K562 (cell line): ENCODE results near the gene IL4I1. TPM values are rescaled to one million over a fixed set of nuclear protein-coding genes. Genes with fewer than 3 reads are reported as not detected.
A peak's percentile ranks its signal among the peaks of the same experiment; 100 is the strongest.

ENCODE experiments used
- ATF2 ChIP-seq: sonication (generic); formaldehyde crosslinking; IDR thresholded peaks from 2 replicates; pipeline ENCODE4 v1.8.1; 2022; ENCODE audit warnings: missing genetic modification reagents
- CAMTA2 ChIP-seq: fragments of 250-450 bp; sonication (Bioruptor Pico); conservative IDR thresholded peaks from 2 replicates; pipeline ENCODE4 v1.5.1; 2022
- HMG20B ChIP-seq: fragments of 250-450 bp; sonication (Bioruptor Pico); IDR thresholded peaks from 2 replicates; pipeline ENCODE4 v1.5.0; 2021; ENCODE audit warnings: mild to moderate bottlenecking
- MBD1 ChIP-seq: fragments of 250-450 bp; sonication (Bioruptor Pico); IDR thresholded peaks from 2 replicates; pipeline ENCODE4 v1.8.0; 2022; ENCODE audit warnings: inconsistent platforms
- MYNN ChIP-seq, 2 experiments: sonication (generic); formaldehyde crosslinking in 1 of 2; IDR thresholded peaks; 2 replicates each; pipeline versions ENCODE4 v1.5.0 to v1.6.1; 2016 to 2020; ENCODE audit warnings: antibody characterized with exemption in 1 of 2, missing genetic modification reagents in 1 of 2
- NFIX ChIP-seq: fragments of 250-450 bp; sonication (Bioruptor Pico); IDR thresholded peaks from 2 replicates; pipeline ENCODE4 v1.4.0; 2020; ENCODE audit warnings: low read depth, mild to moderate bottlenecking, moderate library complexity
- PML ChIP-seq: IDR thresholded peaks from 2 replicates; pipeline ENCODE4 v1.6.1; 2012; ENCODE audit warnings: low read length, inconsistent platforms
- PRPF4 ChIP-seq: fragments of 200-400 bp; formaldehyde crosslinking; IDR thresholded peaks from one replicate; pipeline ENCODE4 v1.6.1; 2017; ENCODE audit warnings: low read length, low read depth, mild to moderate bottlenecking; ENCODE audit not compliant: insufficient read depth, poor library complexity, severe bottlenecking
- RCOR1 ChIP-seq, 2 experiments: IDR thresholded peaks; 2 replicates each; pipeline ENCODE4 v1.6.1; 2012; ENCODE audit warnings: low read depth in 2 of 2, low read length in 2 of 2, borderline replicate concordance in 1 of 2, improper control_type of control experiment in 1 of 2
- SIN3A ChIP-seq, 2 experiments: fragments of 150-350 bp in 1 of 2; IDR thresholded peaks; 2 replicates each; pipeline ENCODE4 v1.6.1; 2011 to 2016; ENCODE audit warnings: borderline replicate concordance in 2 of 2, low read depth in 2 of 2, low read length in 2 of 2, mild to moderate bottlenecking in 2 of 2, moderate library complexity in 2 of 2; ENCODE audit not compliant: control insufficient read depth in 1 of 2
- SIN3B ChIP-seq: fragments of 450-650 bp; IDR thresholded peaks from 2 replicates; pipeline ENCODE4 v1.6.1; 2017; ENCODE audit warnings: low read depth, mild to moderate bottlenecking, moderate library complexity
- TAF1 ChIP-seq: IDR thresholded peaks from 2 replicates; pipeline ENCODE4 v1.6.1; 2011; ENCODE audit warnings: mild to moderate bottlenecking, low read length, moderate library complexity; ENCODE audit not compliant: insufficient read depth, control insufficient read depth, severe bottlenecking; ENCODE audit errors: extremely low read depth
- THAP7 ChIP-seq: fragments of 250-450 bp; sonication (Bioruptor Pico); IDR thresholded peaks from 2 replicates; pipeline ENCODE4 v1.5.0; 2021
- UBTF ChIP-seq, 2 experiments: IDR thresholded peaks; 2 replicates each; pipeline ENCODE4 v1.6.1; 2012; ENCODE audit warnings: improper control_type of control experiment in 2 of 2, low read depth in 2 of 2, low read length in 2 of 2, borderline replicate concordance in 1 of 2
- ZFP1 ChIP-seq: fragments of 450-650 bp; formaldehyde crosslinking; IDR thresholded peaks from 2 replicates; pipeline ENCODE4 v1.4.0; 2020; ENCODE audit warnings: mild to moderate bottlenecking, mixed read lengths
- ZNF217 ChIP-seq: sonication (generic); formaldehyde crosslinking; IDR thresholded peaks from 2 replicates; pipeline ENCODE4 v1.8.0; 2022; ENCODE audit warnings: mild to moderate bottlenecking, missing genetic modification reagents
- ZNF395 ChIP-seq: fragments of 200-800 bp; sonication (Bioruptor generic); IDR thresholded peaks from 2 replicates; pipeline ENCODE4 v1.6.1; 2017; ENCODE audit warnings: missing genetic modification characterization, missing compliant biosample characterization
- polyA plus RNA-seq, 8 experiments: library from polyadenylated mRNA; depleted of rRNA in 4 of 8; stranded (reverse) in 5 of 8; unstranded in 3 of 8; fragments of >200 nt; fragmentation: Nextera tagmentation in 2 of 8; fragmentation: Illumina TruSeq in 1 of 8; extraction: Ambion mirVana in 2 of 8; extraction: Trizol in 1 of 8; gene quantifications; 2 replicates each; pipeline versions ENCODE4 v1.2.1 to v1.2.3, GENCODE V29; 2011 to 2014; ENCODE audit warnings: inconsistent platforms in 1 of 8, missing spikeins in 1 of 8
- total RNA-seq, 7 experiments: library from RNA; depleted of rRNA in 6 of 7; stranded (reverse); fragments of >200 nt in 6 of 7; fragmentation: Illumina TruSeq in 2 of 7; extraction: Trizol in 2 of 7; gene quantifications; 2 replicates each; pipeline versions ENCODE4 v1.2.1 to v1.2.3, GENCODE V29; 2011 to 2021; ENCODE audit warnings: low replicate concordance in 1 of 7

Gene IL4I1
- total and polyA plus RNA-seq, 9 of the 15 experiments (the other 6 are each of a cell fraction or from before 2014, with no cell fraction given) = 0.06 to 0.95 (median 0.43) TPM; not detected in 2

GRCh38 chr19:49877879-49878743 lies 18.6 kb downstream of the IL4I1 start (continued):
- TF ChIP-seq RCOR1 (IDR thresholded peaks at IDR 0.05; ENCODE audit: borderline replicate concordance in 1 of 2, low read depth in 2 of 2, low read length in 2 of 2) = peak in 1 of 2 experiments; percentile 12; a peak in 1 of 4 replicates
- no peak for TF ChIP-seq THAP7 (CRISPR knock-in tag)
- TF ChIP-seq ZFP1 (CRISPR knock-in tag) = no peak
- TF ChIP-seq SIN3B = no peak
- TF ChIP-seq ZNF395 (CRISPR knock-in tag) = no peak
- no peak for TF ChIP-seq UBTF (IDR thresholded peaks at IDR 0.05; ENCODE audit: borderline replicate concordance in 1 of 2, low read depth in 2 of 2, low read length in 2 of 2)
- TF ChIP-seq ATF2 (CRISPR knock-in tag) = no peak
- no peak for TF ChIP-seq PML
- TF ChIP-seq MYNN (IDR thresholded peaks at IDR 0.05) = no peak
- no peak for TF ChIP-seq MYNN (CRISPR knock-in tag; IDR thresholded peaks at IDR 0.05)
- TF ChIP-seq NFIX = no peak
- peak; percentile 46 for TF ChIP-seq TAF1
- no peak for TF ChIP-seq PRPF4
- no peak for TF ChIP-seq CAMTA2 (CRISPR knock-in tag)
- no peak for TF ChIP-seq ZNF217
- TF ChIP-seq SIN3A (IDR thresholded peaks at IDR 0.05; ENCODE audit: borderline replicate concordance in 2 of 2, control insufficient read depth in 1 of 2, low read depth in 2 of 2, low read length in 2 of 2) = no peak
- TF ChIP-seq MBD1 (CRISPR knock-in tag) = no peak
- TF ChIP-seq HMG20B = no peak
